Fibroblast of pulmonary artery (primary cell): ENCODE data around the gene ZMYND11.
"Not testable (repeated sequence)": the region's sequence is repeated elsewhere in the genome, so short reads cannot be mapped to it uniquely, and the experiment has no call there.

Source experiments
- DNase-seq: peaks from one replicate; pipeline ENCODE4 v3.0.0-alpha.2; 2010; ENCODE audit warnings: low read depth
- H3K4me3 ChIP-seq: replicated peaks from 2 replicates; pipeline ENCODE4 v1.5.1; 2011; ENCODE audit warnings: low read depth, mild to moderate bottlenecking, control low read depth, low read length, moderate library complexity
- CTCF ChIP-seq: IDR thresholded peaks from 2 replicates; pipeline ENCODE4 v1.5.1; 2011; ENCODE audit warnings: mild to moderate bottlenecking, control low read depth, low read length, inconsistent platforms; ENCODE audit errors: missing control alignments

ZMYND11 gene

GRCh38 chr10:297567-297966 lies 162.3 kb downstream of the ZMYND11 start:
- peak overlapping the region; percentile 30 for H3K4me3 ChIP-seq
- DNase-seq, result peak; percentile 63
- TF ChIP-seq CTCF, result no peak

GRCh38 chr10:298033-298432 lies 162.8 kb downstream of the ZMYND11 start:
- DNase-seq, result no peak
- no peak overlapping the region for H3K4me3 ChIP-seq
- no peak for TF ChIP-seq CTCF

GRCh38 chr10:299512-299911 lies 164.3 kb downstream of the ZMYND11 start:
- no peak overlapping the region for H3K4me3 ChIP-seq
- no peak for DNase-seq
- no peak for TF ChIP-seq CTCF

- H3K4me3 ChIP-seq, result no peak overlapping the region
- no peak for TF ChIP-seq CTCF
- DNase-seq, result no peak
These were observed 164.7 kb downstream of the ZMYND11 start for GRCh38 chr10:299969-300368.

GRCh38 chr10:300580-300979 lies 165.3 kb downstream of the ZMYND11 start:
- not testable (repeated sequence) for DNase-seq, H3K4me3 ChIP-seq

- DNase-seq, result no peak
- H3K4me3 ChIP-seq, result no peak overlapping the region
- no peak for TF ChIP-seq CTCF
These were observed 166.3 kb downstream of the ZMYND11 start for GRCh38 chr10:301536-301935.
